Activated naive CD4-positive, alpha-beta T cell treated with anti-CD3 and anti-CD28 coated beads, Interleukin-2, amount 10 ng/mL, durations not matched to agents 7 days and 5 days (primary cell): ENCODE data around the gene RGS13.
A peak's percentile ranks its signal among the peaks of the same experiment; 100 is the strongest.

Experiments used
- CTCF ChIA-PET: fragments of 350-600 bp; sonication (Branson Sonifier 250); formaldehyde crosslinking; loops from one replicate; lab custom pipeline; 2021; ENCODE audit warnings: antibody characterized with exemption; lab: Charles Lee
- DNase-seq: peaks from one replicate; pipeline ENCODE4 v3.0.0-alpha.2; 2020
- H3K27ac Mint-ChIP-seq: one replicate; pipeline ENCODE4 v1.8.0; 2021; ENCODE audit warnings: mild to moderate bottlenecking, moderate library complexity, mixed read lengths
- H3K27me3 Mint-ChIP-seq: one replicate; pipeline ENCODE4 v1.8.0; 2021; ENCODE audit warnings: mild to moderate bottlenecking, mixed read lengths
- H3K36me3 Mint-ChIP-seq: one replicate; pipeline ENCODE4 v1.8.0; 2021; ENCODE audit warnings: mixed read lengths
- H3K4me1 Mint-ChIP-seq: one replicate; pipeline ENCODE4 v1.8.0; 2021; ENCODE audit warnings: mixed read lengths
- H3K4me3 Mint-ChIP-seq: one replicate; pipeline ENCODE4 v1.8.0; 2021; ENCODE audit warnings: mild to moderate bottlenecking, moderate library complexity, mixed read lengths
- H3K9me3 Mint-ChIP-seq: one replicate; pipeline ENCODE4 v1.8.0; 2021; ENCODE audit warnings: mixed read lengths

Gene RGS13

GRCh38 chr1:192604979-192605620 is 30.8 kb upstream of the RGS13 start:
- no peak overlapping the region for H3K4me3 Mint-ChIP-seq
- H3K36me3 Mint-ChIP-seq = no peaks in the 10 kb centered on the region
- DNase-seq = no peak
- CTCF ChIA-PET = no interaction called here
- peaks cover 14% of the 10 kb centered on the region for H3K4me1 Mint-ChIP-seq
- peaks cover 6% of the 10 kb centered on the region for H3K27me3 Mint-ChIP-seq
- H3K9me3 Mint-ChIP-seq = no peaks in the 10 kb centered on the region
- no peak overlapping the region for H3K27ac Mint-ChIP-seq

GRCh38 chr1:192608671-192609070 is 27.3 kb upstream of the RGS13 start:
- no peaks in the 10 kb centered on the region for H3K9me3 Mint-ChIP-seq
- no peak overlapping the region for H3K4me3 Mint-ChIP-seq
- DNase-seq = no peak
- no peak overlapping the region for H3K27ac Mint-ChIP-seq
- H3K27me3 Mint-ChIP-seq = peaks cover 6% of the 10 kb centered on the region
- H3K4me1 Mint-ChIP-seq = peaks cover 14% of the 10 kb centered on the region
- CTCF ChIA-PET = interaction anchor here (0.6 to 3.1 kb wide), 11 partner anchors 10 to 1507 kb away, joined by 3 to 35 read pairs (median 3); no protein-coding TSS in a partner anchor
- no peaks in the 10 kb centered on the region for H3K36me3 Mint-ChIP-seq

DNA sequence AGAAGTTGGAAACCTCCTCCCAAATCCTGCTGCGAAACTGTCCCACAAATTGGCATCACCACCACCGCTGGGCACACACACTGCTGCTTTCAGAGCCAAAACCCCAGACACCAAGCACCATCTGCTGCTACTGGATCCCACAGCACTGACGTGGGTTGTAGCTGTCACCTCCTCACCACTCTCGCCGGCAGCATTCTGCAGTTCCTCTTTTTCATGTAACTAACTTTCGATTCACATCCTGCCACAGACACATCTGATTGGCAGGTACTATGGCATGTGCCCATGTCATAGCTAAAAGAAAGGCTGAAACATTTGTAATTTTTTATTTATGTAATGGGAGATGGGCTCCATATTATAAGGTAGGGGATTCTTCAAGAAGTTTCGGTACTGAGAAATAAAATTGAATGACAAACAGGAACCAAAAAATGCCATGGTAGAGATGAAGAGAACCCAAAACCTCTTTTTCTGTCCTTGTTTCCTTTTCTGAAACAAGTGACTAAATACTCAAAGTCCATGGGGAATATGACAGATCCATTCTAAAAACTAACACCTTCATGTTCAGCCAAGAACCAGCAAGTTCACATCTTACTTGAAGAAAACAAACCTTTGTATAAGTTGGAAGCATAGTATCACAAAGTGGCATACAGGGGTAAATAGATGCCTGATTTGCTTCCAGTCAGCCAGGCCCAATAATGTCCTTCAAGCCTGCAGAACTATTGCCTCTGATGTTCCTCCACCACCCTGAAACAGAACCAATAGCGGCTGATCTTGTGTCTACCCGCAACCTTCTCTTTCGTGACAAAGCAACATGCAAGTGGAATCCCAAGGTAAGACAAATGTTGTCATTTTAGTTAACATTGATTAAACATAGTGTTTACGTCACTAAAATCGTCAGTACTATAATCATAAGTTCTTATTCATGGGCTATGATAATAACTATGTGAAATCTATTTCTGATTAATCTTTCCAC is 26.6 kb upstream of the RGS13 start:
- DNase-seq = peak; percentile 74

GRCh38 chr1:192610112-192610889 is 25.6 kb upstream of the RGS13 start:
- Mint-ChIP-seq H3K36me3 (no peaks in the 10 kb centered on the region), H3K27me3 (peaks cover 6% of the 10 kb centered on the region), H3K4me1 (peaks cover 14% of the 10 kb centered on the region), H3K27ac (no peak overlapping the region), H3K4me3 (no peak overlapping the region), H3K9me3 (no peaks in the 10 kb centered on the region)
- CTCF ChIA-PET = interaction anchor here (0.7 to 8.3 kb wide), 4 partner anchors 13 to 135 kb away, joined by 3 to 81 read pairs (median 4); no protein-coding TSS in a partner anchor
- no peak for DNase-seq

More for the DNA sequence above, 26.6 kb upstream of the RGS13 start:
- Mint-ChIP-seq H3K27ac (peak overlapping the region; percentile 40), H3K4me1 (peaks cover 14% of the 10 kb centered on the region), H3K27me3 (peaks cover 6% of the 10 kb centered on the region), H3K9me3 (no peaks in the 10 kb centered on the region), H3K4me3 (no peak overlapping the region), H3K36me3 (no peaks in the 10 kb centered on the region)
- CTCF ChIA-PET = interaction anchor here (0.6 to 8.3 kb wide), 12 partner anchors 10 to 1507 kb away, joined by 3 to 81 read pairs (median 3); no protein-coding TSS in a partner anchor

DNA sequence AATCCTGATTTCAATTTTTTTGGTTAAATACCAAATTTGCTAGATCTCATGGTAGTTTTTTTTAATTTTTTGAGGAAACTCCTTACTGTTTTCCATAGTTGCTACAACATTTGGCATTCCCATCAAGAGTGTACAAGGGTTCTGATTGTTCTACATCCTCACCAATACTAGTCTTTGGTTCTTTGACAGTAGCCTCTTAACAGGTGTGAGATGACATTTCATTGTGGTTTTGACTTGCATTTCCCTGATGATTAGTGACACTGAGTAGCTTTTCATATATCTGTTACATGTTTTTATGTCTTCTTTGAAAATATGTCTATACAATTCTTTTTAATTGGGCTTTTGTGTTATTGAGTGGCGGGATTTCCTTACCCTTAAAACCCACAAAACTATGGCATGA is 20.9 kb upstream of the RGS13 start:
- H3K36me3 Mint-ChIP-seq = no peaks in the 10 kb centered on the region
- no peak overlapping the region for H3K27ac Mint-ChIP-seq
- CTCF ChIA-PET = interaction anchor here (8.3 kb wide), 1 partner anchor 140 kb away, joined by 81 read pairs; no protein-coding TSS in a partner anchor
- H3K27me3 Mint-ChIP-seq = no peaks in the 10 kb centered on the region
- H3K9me3 Mint-ChIP-seq = no peaks in the 10 kb centered on the region
- H3K4me1 Mint-ChIP-seq = no peaks in the 10 kb centered on the region
- no peak for DNase-seq
- no peak overlapping the region for H3K4me3 Mint-ChIP-seq

- CTCF ChIA-PET = no interaction called here
- H3K4me1 Mint-ChIP-seq = no peaks in the 10 kb centered on the region
These were observed 15.8 kb upstream of the RGS13 start for GRCh38 chr1:192620071-192620635.

DNA sequence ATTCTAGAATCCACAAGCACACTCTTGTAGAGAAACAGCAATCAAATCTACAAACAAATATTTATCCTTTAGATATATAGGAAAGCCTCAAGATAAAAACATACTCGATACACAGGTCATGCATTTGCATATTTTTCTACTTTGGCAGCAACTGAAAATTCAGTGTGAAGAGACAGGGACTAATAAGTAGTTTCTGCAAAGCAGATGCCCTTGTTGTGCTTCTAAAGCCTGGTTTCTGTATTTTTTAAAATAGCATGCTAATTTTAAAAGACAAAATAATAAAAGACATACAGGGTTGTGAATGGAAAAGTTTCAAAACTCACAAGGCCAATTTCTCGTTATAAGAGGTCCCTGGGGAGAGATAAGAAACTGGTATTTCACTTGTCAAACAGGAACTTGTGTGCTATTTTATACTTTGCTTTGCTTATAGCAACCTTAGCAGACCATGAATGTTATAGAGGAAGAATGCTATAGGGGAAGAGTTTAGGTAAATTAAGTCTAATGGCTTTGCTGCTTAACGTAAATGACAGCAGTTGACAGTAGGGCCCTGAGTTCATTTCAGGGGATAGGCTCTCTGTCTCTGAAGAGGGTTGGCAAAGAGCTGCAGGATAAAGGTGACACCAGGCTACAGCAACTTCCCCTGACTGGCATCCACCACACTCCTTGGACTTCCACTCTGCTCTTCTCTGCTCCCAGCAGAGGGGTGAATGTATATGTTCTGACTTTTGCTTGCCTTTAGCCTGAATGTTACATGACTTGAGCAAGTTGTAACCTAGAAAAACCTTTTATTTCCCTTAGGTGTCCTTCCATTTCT is 9.4 kb upstream of the RGS13 start:
- CTCF ChIA-PET = no interaction called here
- no peak overlapping the region for H3K27ac Mint-ChIP-seq
- no peaks in the 10 kb centered on the region for H3K4me1 Mint-ChIP-seq

More at GRCh38 chr1:192620071-192620635, 15.8 kb upstream of the RGS13 start:
- Mint-ChIP-seq H3K36me3 (no peaks in the 10 kb centered on the region), H3K4me3 (no peak overlapping the region), H3K27me3 (no peaks in the 10 kb centered on the region), H3K9me3 (no peaks in the 10 kb centered on the region), H3K27ac (no peak overlapping the region)
- DNase-seq = no peak

GRCh38 chr1:192627901-192628300 is 8.0 kb upstream of the RGS13 start:
- H3K27ac Mint-ChIP-seq = no peak overlapping the region
- CTCF ChIA-PET = no interaction called here
- H3K9me3 Mint-ChIP-seq = no peaks in the 10 kb centered on the region
- H3K36me3 Mint-ChIP-seq = no peaks in the 10 kb centered on the region
- DNase-seq = no peak
- H3K27me3 Mint-ChIP-seq = no peaks in the 10 kb centered on the region
- no peaks in the 10 kb centered on the region for H3K4me1 Mint-ChIP-seq
- H3K4me3 Mint-ChIP-seq = no peak overlapping the region

More for the DNA sequence above, 9.4 kb upstream of the RGS13 start:
- DNase-seq = no peak
- Mint-ChIP-seq H3K36me3 (no peaks in the 10 kb centered on the region), H3K9me3 (no peaks in the 10 kb centered on the region), H3K4me3 (no peak overlapping the region), H3K27me3 (no peaks in the 10 kb centered on the region)

GRCh38 chr1:192628396-192629057 is 7.4 kb upstream of the RGS13 start:
- CTCF ChIA-PET = no interaction called here
- DNase-seq = no peak
- no peaks in the 10 kb centered on the region for H3K9me3 Mint-ChIP-seq
- no peak overlapping the region for H3K27ac Mint-ChIP-seq
- H3K36me3 Mint-ChIP-seq = no peaks in the 10 kb centered on the region
- no peak overlapping the region for H3K4me3 Mint-ChIP-seq
- H3K4me1 Mint-ChIP-seq = no peaks in the 10 kb centered on the region
- H3K27me3 Mint-ChIP-seq = no peaks in the 10 kb centered on the region

DNA sequence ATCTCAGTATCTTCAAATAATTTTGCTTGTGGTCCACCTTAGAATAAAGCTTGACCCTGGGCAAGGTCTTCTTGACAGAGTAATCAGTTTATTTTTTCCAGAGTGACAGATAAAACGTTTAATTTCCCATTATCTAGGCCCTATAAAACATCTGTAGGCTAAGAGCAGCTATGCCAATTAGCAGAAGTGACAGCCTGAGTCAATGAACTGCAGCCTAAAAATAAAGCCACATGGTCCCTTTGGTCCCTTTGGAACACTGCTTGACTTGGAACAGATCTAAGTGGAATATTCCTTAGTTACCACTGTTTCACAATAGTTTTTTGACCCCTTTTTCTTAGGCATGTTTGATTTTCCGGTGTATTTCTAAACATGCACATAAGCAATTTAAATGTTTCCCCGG is 6.3 kb upstream of the RGS13 start:
- CTCF ChIA-PET = no interaction called here
- no peak overlapping the region for H3K4me3 Mint-ChIP-seq

GRCh38 chr1:192630521-192631287 is 5.2 kb upstream of the RGS13 start:
- DNase-seq = no peak
- H3K4me1 Mint-ChIP-seq = no peaks in the 10 kb centered on the region
- H3K4me3 Mint-ChIP-seq = no peak overlapping the region
- no peaks in the 10 kb centered on the region for H3K36me3 Mint-ChIP-seq
- H3K9me3 Mint-ChIP-seq = no peaks in the 10 kb centered on the region
- CTCF ChIA-PET = interaction anchor here (0.6 to 0.8 kb wide), 2 partner anchors 9 to 157 kb away, joined by 4 read pairs; no protein-coding TSS in a partner anchor
- H3K27me3 Mint-ChIP-seq = peaks cover 9% of the 10 kb centered on the region
- no peak overlapping the region for H3K27ac Mint-ChIP-seq

More for the DNA sequence above, 6.3 kb upstream of the RGS13 start:
- H3K9me3 Mint-ChIP-seq = no peaks in the 10 kb centered on the region
- H3K4me1 Mint-ChIP-seq = no peaks in the 10 kb centered on the region
- no peaks in the 10 kb centered on the region for H3K36me3 Mint-ChIP-seq
- no peak overlapping the region for H3K27ac Mint-ChIP-seq
- DNase-seq = no peak
- H3K27me3 Mint-ChIP-seq = peaks cover 4% of the 10 kb centered on the region

GRCh38 chr1:192631749-192632148 is 4.2 kb upstream of the RGS13 start:
- Mint-ChIP-seq H3K36me3 (no peaks in the 10 kb centered on the region), H3K4me1 (no peaks in the 10 kb centered on the region), H3K27me3 (peaks cover 9% of the 10 kb centered on the region), H3K9me3 (no peaks in the 10 kb centered on the region), H3K4me3 (no peak overlapping the region), H3K27ac (no peak overlapping the region)
- no peak for DNase-seq
- CTCF ChIA-PET = interaction anchor here (1.6 kb wide), 1 partner anchor 157 kb away, joined by 5 read pairs; no protein-coding TSS in a partner anchor
